KG1 (cell line): ENCODE data around the gene TUBA3D.
"Not testable (repeated sequence)": the region's sequence is repeated elsewhere in the genome, so short reads cannot be mapped to it uniquely, and the experiment has no call there.

Source experiments
- DNase-seq: peaks from one replicate; lab custom pipeline; 2025; lab: John Stamatoyannopoulos, UW

The TUBA3D gene

GRCh38 chr2:131514408-131515166 lies 38.7 kb downstream of the TUBA3D start:
- not testable (repeated sequence) for DNase-seq

DNA sequence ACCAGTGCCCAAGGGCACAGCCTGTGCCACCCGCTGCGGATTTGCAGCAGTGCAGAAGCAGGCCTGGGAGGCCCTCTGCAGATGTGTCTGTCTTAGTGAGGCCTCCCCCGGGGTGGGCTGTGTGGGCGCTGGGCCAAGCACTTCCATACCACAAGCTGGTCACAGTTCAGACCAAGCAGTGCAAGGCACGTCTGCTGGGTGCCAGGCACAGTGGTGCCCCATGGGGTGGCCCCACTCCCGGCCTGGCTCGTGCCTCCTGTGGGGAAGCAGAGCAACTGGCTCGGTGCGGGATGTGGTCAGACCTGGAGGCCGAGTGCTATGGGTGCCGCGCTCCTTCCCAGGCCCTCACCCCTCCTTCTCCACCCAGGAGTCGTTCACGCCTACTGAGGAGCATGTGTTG lies 39.3 kb downstream of the TUBA3D start:
- DNase-seq: not testable (repeated sequence)

- no peak for DNase-seq
Measured at GRCh38 chr2:131516011-131516410, 40.1 kb downstream of the TUBA3D start.

- not testable (repeated sequence) for DNase-seq
Measured at GRCh38 chr2:131516621-131517020, 40.7 kb downstream of the TUBA3D start.

- no peak for DNase-seq
Measured at GRCh38 chr2:131517106-131517831, 41.4 kb downstream of the TUBA3D start.

GRCh38 chr2:131517856-131518255 lies 41.9 kb downstream of the TUBA3D start:
- DNase-seq: not testable (repeated sequence)

DNA sequence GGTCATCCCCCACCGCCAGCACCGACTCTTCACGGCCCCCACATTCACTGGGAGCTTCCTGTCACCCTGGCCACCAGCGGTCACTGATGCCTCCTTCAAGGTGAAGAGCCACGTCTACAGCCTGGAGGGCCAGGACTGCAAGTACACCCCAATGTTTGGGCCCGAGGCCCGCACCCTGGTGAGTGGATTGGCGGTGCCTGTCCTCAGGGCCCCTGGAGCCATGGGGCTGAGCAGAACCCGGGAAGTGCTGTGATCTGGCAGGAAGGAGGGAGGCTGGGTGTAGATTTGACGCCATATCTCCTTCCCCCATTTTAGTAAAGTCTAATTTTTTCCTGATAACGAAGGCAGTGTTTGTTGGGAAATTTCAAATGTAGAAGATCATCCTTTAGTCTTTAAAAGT lies 42.6 kb downstream of the TUBA3D start:
- DNase-seq: not testable (repeated sequence)

GRCh38 chr2:131519466-131519865 lies 43.5 kb downstream of the TUBA3D start:
- no peak for DNase-seq

DNA sequence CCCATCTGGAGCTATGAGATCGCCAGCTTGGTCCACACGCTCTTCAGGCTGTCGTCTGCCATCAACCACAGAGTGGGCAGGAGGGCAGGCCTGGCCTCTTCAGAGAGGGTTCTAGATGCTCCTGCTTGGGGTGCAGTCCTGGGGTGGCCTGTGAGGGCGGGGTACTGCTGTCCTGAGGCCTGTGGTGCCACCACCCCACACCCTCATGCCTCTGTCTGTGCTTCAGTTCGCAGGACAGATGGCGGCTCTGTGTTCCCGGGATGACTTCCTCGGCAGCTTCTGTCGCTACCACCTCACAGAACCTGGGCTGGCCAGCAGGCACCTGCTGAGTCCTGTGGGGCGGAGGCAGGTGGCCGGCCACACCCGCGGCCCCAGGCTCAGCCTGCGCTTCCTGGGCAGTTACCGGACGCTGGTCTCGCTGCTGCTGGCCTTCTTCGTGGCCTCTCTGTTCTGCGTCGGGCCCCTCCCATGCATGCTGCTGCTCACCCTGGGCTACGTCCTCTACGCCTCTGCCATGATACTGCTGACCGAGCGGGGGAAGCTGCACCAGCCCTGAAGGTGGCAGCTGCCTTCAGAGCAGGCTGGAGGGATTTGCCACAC lies 44.1 kb downstream of the TUBA3D start:
- DNase-seq: not testable (repeated sequence)

DNA sequence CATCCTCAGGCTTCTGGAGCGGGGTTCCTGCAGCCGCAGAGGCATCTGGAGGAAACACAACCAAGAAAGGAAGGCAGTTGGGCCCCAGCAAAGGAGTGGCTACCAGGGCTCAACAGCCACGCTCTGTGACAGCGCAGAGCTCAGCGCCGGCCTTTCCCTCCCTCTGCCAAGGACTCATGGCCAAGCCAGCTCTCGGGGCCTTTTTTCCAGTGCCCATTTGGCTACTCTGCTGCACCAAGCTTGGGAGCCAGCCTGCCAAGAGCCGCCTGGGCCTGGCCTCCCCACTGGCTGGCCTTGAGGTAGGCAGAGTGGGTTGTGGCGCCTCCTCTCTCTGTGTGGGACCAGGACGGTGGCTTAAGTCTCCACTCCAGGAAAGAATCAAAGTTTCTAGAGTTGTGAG lies 44.6 kb downstream of the TUBA3D start:
- no peak for DNase-seq

DNA sequence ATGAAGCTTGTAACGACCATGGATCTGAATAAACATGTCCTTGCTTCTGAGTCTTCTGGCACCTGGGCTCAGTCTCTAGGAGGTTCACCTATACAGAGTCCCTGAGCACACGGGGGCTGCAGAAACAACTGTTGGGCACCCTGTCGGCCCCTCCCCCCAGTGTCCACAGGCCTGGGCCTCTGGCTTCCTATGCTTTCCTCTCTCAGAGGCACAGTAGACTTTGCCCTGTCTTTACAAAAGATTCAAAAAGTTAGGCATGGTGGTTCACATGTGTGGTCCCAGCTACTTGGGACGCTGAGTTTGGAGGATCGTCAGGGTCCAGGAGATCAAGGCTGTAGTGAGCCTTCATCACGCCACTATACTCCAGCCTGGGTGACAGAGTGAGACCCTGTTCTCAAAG lies 45.6 kb downstream of the TUBA3D start:
- not testable (repeated sequence) for DNase-seq

DNA sequence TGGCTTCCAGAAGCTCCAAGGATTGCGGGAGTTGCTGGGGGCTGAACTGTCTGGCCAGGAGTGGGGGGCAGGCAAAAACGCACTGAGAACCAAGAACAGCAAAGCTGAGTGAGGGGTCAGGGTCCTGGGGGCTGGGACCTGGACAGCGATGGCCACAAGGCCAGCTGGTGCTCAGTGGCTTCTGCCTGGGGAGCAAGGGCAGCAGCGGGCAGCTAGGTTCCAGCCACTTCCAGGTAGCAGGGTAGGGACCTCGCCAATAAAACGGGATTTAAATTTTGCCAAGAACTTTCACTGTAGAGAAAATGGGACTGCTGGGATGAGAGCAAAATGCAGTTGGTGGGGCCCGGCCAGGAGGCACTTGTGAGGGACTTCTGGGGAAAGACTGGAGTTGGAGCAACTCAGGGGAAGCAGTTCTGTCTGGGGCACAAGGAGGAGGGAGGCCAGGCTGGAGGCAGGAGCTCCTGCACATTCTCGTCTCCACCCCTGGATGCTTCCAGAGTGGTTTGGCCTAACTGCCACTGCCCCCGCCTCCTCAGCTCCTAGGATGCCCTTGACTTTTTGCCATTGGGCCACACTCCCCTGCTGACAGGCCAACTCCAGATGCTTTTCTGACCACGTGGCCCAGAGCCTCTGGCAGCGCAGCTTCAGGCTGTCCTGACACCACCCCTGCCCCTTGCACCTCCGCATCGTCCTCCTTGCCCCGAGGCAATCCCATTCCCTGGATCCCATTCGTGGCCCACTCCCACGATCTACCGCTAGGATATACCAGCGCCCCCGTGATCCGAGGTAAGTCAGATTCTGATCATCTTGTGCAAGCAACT lies 46.3 kb downstream of the TUBA3D start:
- DNase-seq: no peak

GRCh38 chr2:131525256-131525655 lies 49.3 kb downstream of the TUBA3D start:
- DNase-seq: not testable (repeated sequence)

DNA sequence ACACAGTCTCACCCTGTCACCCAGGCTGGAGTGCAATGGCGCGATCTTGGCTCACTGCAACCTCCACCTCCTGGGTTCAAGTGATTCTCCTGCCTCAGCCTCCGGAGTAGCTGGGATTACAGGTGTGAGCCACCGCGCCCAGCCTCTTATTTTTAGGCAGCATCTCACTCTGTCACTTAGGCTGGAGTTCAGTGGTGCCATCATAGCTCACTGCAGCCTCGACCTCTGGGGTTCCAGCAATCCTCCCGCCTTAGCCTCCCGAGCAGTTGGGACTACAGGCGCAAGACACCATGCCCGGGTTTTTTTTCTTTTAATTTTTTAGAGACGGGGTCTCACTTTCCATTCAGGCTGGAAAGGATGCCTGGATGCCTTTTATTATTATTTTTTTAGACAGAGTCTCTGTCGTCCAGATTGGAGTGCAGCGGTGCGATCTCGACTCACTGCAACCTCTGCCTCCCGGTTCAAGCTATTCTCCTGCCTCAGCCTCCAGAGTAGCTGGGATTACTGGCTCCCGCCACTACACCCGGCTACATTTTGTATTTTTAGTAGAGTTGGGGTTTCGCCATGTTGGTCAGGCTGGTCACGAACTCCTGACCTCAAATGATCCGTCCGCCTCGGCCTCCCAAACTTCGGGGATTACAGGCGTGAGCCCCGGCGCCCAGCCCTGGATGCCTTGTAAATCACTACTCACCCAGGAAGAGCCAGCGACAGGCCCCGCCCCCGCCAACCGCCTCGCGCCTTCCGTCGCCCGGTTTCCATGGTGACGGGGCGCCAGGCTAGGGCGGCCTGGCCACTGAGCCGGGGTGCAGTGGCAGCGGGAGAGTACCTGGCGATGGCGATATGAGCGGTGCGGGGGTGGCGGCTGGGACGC lies 51.4 kb downstream of the TUBA3D start, which contains the start of gene CCDC74A:
TSS of gene CCDC74A (plus strand) at position 758 of the 871 bp plus-strand sequence. CDS start at position 841, 83 bp downstream.
- DNase-seq: not testable (repeated sequence)

DNA sequence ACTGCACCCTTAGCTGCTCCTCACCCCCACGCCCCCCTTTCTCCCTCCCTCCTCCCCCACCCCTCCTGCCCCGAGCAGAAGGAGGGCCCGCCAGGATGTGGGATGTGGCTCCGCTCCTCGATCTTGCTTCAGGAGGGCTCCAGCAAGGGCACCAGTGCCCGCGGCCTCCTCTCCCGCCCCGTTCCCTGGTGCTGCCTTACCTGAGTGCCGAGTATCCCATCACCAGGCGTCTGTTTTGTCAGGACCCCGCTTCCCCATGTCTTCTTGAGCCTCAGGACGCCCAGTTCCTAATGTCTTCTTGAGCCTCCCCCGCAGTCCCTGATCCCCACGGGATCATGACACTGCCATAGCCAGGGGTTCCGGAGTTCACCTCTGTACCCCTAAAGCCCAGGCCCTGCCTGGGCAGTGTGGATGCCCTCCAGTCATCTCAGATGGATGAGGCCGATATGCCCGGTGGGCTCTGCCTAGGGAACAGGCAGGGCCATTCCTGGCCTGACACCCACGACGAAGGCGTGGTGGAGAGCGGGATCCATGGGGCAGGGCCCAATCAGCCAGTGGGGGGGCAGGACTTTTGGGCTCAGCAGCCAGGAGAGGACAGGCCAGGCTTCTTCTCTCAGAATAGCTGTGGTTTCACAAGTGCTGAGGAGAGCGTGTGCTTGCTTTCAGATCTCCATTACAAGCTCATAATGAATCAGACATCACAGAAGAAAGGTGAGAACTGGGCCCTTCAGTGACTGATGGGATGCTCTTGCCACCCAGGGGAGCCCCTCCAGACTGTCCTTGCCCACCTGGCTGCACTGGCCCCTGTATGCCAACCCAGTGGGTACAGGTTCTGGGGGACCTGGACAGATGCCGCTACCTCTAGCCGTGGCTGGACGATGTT lies 53.3 kb downstream of the TUBA3D start:
- not testable (repeated sequence) for DNase-seq

GRCh38 chr2:131529864-131530445 lies 54.0 kb downstream of the TUBA3D start:
- DNase-seq: not testable (repeated sequence)

GRCh38 chr2:131530626-131531344 lies 54.9 kb downstream of the TUBA3D start:
- DNase-seq: not testable (repeated sequence)

GRCh38 chr2:131531547-131532185 lies 55.7 kb downstream of the TUBA3D start:
- DNase-seq: not testable (repeated sequence)
